Adrenal gland (tissue), 19 donors: ENCODE measurements around the gene POTEC. TPM values are rescaled to one million over a fixed set of nuclear protein-coding genes. Genes with fewer than 3 reads are reported as not detected.
"Not testable (repeated sequence)": the region's sequence is repeated elsewhere in the genome, so short reads cannot be mapped to it uniquely, and the experiment has no call there.

Experiments used
- DNase-seq, 7 donors: peaks; one replicate each; pipeline ENCODE4 v3.0.0-alpha.2; 2019 to 2020
- H3K27ac ChIP-seq, 5 donors: fragments of 200-600 bp; sonication (generic) in 4 of 5; 1 replicate in 3 of 5; 2 replicates in 2 of 5; pipeline versions ENCODE4 v1.5.1 to v1.8.0; 2016 to 2020; ENCODE audit warnings: mild to moderate bottlenecking in 1 of 5
- H3K27me3 ChIP-seq: fragments of 200-600 bp; 2 replicates; pipeline ENCODE4 v1.8.0; 2021
- H3K36me3 ChIP-seq, 2 donors: fragments of 200-600 bp; replicated peaks in 1 of 2; 1 replicate in 1 of 2; 2 replicates in 1 of 2; pipeline versions ENCODE4 v1.5.1 to v1.8.0; 2018 to 2022
- H3K4me1 ChIP-seq, 2 donors: fragments of 200-600 bp; replicated peaks in 1 of 2; 1 replicate in 1 of 2; 2 replicates in 1 of 2; pipeline versions ENCODE4 v1.5.1 to v1.8.0; 2018 to 2021
- H3K4me3 ChIP-seq, 4 donors: fragments of 200-600 bp; sonication (generic) in 3 of 4; one replicate each; pipeline ENCODE4 v1.5.1; 2016 to 2018
- H3K9me3 ChIP-seq, 3 donors: fragments of 200-600 bp; sonication (generic) in 1 of 3; replicated peaks in 1 of 3; 1 replicate in 2 of 3; 2 replicates in 1 of 3; pipeline versions ENCODE4 v1.5.1 to v1.8.0; 2016 to 2021
- POLR2A ChIP-seq, 2 donors: fragments of 450-650 bp; IDR thresholded peaks; one replicate each; pipeline ENCODE4 v1.6.1; 2017; ENCODE audit warnings: antibody characterized with exemption in 2 of 2, mild to moderate bottlenecking in 2 of 2, moderate library complexity in 1 of 2
- WGBS, 4 donors: extraction: QIAGEN DNeasy Blood & Tissue Kit in 2 of 4; methylation state at CpG; one replicate each; pipeline versions ENCODE4 v1.1.5 to v1.1.7; 2013 to 2017; 5-methylcytosine and 5-hydroxymethylcytosine counted together
- intact Hi-C, 2 donors: fragments of 100-400 bp; cut with DNase I; formaldehyde crosslinking; loops; one replicate each; pipeline versions ENCODE4 v1.14.1 to v1.15.0; 2022 to 2023
- long read RNA-seq, 10 donors: library from polyadenylated mRNA in 3 of 10; unstranded in 2 of 10; stranded (forward) in 1 of 10; transcript quantifications; one replicate each; pipeline ENCODE4 v2.0.0 and lab custom pipeline, GENCODE V29; 2021 to 2026
- polyA plus RNA-seq, 3 donors: library from polyadenylated mRNA; stranded (reverse); fragments of 200-250 nt in 2 of 3; fragments of 350-450 nt in 1 of 3; fragmentation: Illumina TruSeq in 1 of 3; extraction: RNeasy Lipid Tissue Mini Kit (QIAGEN cat#74804) in 1 of 3; gene quantifications; one replicate each; pipeline ENCODE4 v1.2.3, GENCODE V29; 2013 to 2014
- total RNA-seq, 9 donors: library from RNA; depleted of rRNA in 4 of 9; stranded (reverse); fragments of >200 nt in 4 of 9; fragments of 120-200 nt in 1 of 9; fragmentation: NEBNext Ultra II Directional in 1 of 9; extraction: Animal tissue kit (Norgen Biotek cat#: 25700) in 1 of 9; gene quantifications; one replicate each; pipeline versions ENCODE4 v1.1.0 to v1.2.4, GENCODE V29; 2013 to 2023
- TF ChIP-seq, protein P1 (sequence below), 6 experiments: fragments of 450-650 bp in 4 of 6; fragments of 200-600 bp in 2 of 6; sonication (generic) in 1 of 6; IDR thresholded peaks; 1 replicate in 5 of 6; 2 replicates in 1 of 6; pipeline versions ENCODE4 v1.5.1 to v1.8.0; 2016 to 2021; ENCODE audit warnings: antibody characterized with exemption in 6 of 6, mild to moderate bottlenecking in 2 of 6, moderate library complexity in 1 of 6
- donor health status: healthy with polysubstance abuse.
- donor health status: Bipolar disorder and iron deficiency.
- donor health status: DM: yes; HTN: yes; CAD: no.
- donor health status: DM: no; HTN: no; CAD: no.
- donor health status: DM: no; HTN: no; CAD: no.
- donor health status: DM: yes; HTN: yes; CAD: no.

The POTEC gene
- total RNA-seq (under 1 TPM in 1 of 9 donors, not detected in 8; 0.55 TPM), polyA plus RNA-seq (not detected)
- long read RNA-seq, donor 1 = 0 reads
- long read RNA-seq, donor 2 = 0 reads
- long read RNA-seq, donor 3 = 0 reads
- long read RNA-seq, donor 4 = 0 reads
- long read RNA-seq, donor 5 = 0 reads
- long read RNA-seq, donor 6 = 0 reads
- long read RNA-seq, donor 7 = 0 reads
- long read RNA-seq, donor 8 = 0 reads
- long read RNA-seq, donor 9 = 0 reads
- long read RNA-seq, donor 10 = 0 reads

DNA sequence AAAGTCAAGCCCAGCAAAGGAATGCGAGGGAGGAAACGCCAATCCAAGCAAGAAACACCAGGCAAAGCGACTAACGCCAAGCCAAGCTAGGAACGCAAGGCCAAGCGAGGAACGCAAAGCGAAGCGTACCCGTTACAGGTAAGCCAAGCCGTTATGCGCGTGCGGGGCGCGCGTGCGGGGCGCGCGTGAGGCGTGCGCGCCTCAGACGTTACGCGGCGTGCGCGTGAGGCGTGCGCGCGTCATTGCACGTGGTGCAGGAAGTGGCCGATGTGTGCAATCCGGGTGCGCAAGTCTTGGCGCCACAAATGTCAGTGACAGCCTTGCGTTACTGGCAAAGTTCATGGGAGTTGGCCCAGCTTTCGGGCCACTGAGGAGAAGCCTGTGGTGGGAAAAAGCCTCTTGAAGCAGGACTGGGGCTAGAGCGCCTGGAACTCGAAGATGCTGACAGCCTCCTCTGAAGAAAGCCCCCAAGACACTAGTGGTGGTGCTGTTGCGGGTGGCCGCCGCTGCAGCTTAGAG, at the start of gene POTEC:
TSS of gene POTEC (minus strand) at position 155 of the 519 bp plus-strand sequence. CDS start 454 bp downstream, outside the sequence.
- H3K4me1 ChIP-seq, DNase-seq, H3K4me3 ChIP-seq, H3K36me3 ChIP-seq, H3K9me3 ChIP-seq, H3K27me3 ChIP-seq, H3K27ac ChIP-seq, intact Hi-C loops: not testable (repeated sequence)
- 88 to 95% (median 93%) methylated on average over 37 to 44 of the region's 46 CpGs for WGBS, 4 donors

DNA sequence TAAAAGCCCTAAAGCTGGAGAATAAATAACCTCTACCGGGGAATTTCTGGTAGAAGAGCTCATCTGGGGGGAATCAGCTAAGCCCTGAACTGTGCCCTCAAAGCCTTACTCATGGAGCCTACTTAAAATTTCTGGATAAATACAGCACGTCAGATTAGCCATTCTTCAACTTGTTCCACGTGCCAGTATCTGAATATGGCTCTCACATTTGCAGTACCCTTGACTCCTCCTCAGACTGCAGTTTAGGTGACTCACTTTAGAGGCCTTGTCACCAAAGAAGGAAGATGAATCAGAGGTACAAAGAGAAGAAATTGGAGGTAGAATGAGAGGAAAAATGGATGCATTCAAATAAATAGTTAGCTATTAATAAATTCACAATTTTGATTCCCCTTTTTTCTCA, 34.6 kb upstream of the POTEC start:
- Histone ChIP-seq H3K36me3 (no peaks in the 10 kb centered on the region), H3K9me3 (no peaks in the 10 kb centered on the region), H3K27ac (no peak overlapping the region), H3K4me1 (no peaks in the 10 kb centered on the region), H3K27me3 (no peaks in the 10 kb centered on the region), H3K4me3 (no peak overlapping the region)
- intact Hi-C loops = no loop called here
- no peak for TF ChIP-seq POLR2A (IDR thresholded peaks at IDR 0.05)
- TF ChIP-seq, protein P1, sequence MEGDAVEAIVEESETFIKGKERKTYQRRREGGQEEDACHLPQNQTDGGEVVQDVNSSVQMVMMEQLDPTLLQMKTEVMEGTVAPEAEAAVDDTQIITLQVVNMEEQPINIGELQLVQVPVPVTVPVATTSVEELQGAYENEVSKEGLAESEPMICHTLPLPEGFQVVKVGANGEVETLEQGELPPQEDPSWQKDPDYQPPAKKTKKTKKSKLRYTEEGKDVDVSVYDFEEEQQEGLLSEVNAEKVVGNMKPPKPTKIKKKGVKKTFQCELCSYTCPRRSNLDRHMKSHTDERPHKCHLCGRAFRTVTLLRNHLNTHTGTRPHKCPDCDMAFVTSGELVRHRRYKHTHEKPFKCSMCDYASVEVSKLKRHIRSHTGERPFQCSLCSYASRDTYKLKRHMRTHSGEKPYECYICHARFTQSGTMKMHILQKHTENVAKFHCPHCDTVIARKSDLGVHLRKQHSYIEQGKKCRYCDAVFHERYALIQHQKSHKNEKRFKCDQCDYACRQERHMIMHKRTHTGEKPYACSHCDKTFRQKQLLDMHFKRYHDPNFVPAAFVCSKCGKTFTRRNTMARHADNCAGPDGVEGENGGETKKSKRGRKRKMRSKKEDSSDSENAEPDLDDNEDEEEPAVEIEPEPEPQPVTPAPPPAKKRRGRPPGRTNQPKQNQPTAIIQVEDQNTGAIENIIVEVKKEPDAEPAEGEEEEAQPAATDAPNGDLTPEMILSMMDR (IDR thresholded peaks at IDR 0.05) = no peak
- no peak for DNase-seq
- 31 to 39% (median 35%) methylated on average over 3 of the region's 3 CpGs for WGBS, 4 donors

DNA sequence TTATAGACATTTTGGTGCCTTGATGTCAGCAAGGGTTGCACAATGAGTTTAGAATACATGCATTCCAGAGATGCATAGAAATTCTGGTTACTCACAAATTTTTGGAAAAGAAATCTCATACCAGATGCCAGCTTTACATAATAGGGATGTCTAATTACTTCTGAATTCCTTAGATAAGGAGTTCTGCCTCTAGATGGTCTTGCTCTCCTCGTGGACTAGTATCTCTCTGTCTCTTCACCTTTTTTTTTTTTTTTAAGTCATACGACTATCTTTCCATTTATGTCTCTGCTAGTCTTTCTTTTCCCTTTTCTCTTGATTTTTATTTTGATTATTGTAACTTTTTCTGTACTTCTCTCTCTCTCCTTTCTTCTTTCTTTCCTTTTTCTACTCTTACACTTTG, 16.1 kb upstream of the POTEC start:
- intact Hi-C loops, H3K4me1 ChIP-seq, H3K9me3 ChIP-seq, DNase-seq, H3K4me3 ChIP-seq, H3K27me3 ChIP-seq, H3K36me3 ChIP-seq, H3K27ac ChIP-seq: not testable (repeated sequence)
- WGBS, 4 donors = 20 to 80% (median 44%) methylated on average over 1 to 2 of the region's 2 CpGs; no CpG with 5 or more reads in 1 of the 4 donors

DNA sequence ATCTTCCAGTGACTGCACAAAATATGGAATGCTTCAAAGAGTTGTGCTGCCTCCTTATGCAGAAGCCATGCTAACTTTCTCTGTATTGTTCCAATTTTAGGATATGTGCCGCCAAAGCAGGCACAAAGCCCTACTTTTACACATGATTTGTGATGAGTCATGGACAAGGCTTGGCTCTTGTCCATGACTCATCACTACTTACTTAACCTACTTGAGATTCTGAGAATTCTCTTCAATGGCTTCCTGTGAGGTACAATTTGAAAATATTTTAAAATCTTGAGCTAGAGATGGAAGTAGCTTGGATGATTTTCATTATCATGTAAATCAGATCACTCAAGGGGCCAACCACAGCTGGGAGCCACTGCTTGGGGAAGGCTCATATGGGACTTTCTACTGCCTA, 11.7 kb downstream of the POTEC start:
- H3K9me3 ChIP-seq, H3K27me3 ChIP-seq, intact Hi-C loops, H3K4me3 ChIP-seq, H3K36me3 ChIP-seq, H3K27ac ChIP-seq, H3K4me1 ChIP-seq, DNase-seq: not testable (repeated sequence)
- WGBS, 4 donors = 67 to 83% (median 75%) methylated on average over 1 of the region's 1 CpG; no CpG with 5 or more reads in 1 of the 4 donors

DNA sequence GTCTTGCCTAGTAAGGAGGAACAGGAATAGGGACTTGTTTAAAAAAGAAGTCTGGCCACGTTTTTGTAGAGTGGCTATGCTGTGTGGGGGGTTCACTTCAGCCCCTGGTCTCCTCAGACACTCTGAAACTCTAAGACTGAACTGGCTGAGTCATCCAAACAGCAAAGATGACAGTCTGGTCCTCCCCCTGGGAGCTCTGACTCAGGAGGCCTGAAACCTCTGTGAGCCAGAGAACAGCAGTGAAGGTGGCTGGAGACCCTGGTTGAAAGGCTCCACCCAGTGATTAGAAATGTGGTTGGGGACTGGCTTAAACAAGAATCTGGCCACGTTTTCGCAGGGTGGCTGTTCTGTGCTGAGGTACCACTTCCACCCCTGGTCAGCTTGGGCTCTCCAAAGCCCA, 32.7 kb downstream of the POTEC start:
- WGBS, 4 donors = 0 to 61% (median 38%) methylated on average over 1 to 3 of the region's 3 CpGs
- H3K4me3 ChIP-seq, DNase-seq, intact Hi-C loops, H3K4me1 ChIP-seq, H3K36me3 ChIP-seq, H3K27me3 ChIP-seq, H3K9me3 ChIP-seq, H3K27ac ChIP-seq: not testable (repeated sequence)

DNA sequence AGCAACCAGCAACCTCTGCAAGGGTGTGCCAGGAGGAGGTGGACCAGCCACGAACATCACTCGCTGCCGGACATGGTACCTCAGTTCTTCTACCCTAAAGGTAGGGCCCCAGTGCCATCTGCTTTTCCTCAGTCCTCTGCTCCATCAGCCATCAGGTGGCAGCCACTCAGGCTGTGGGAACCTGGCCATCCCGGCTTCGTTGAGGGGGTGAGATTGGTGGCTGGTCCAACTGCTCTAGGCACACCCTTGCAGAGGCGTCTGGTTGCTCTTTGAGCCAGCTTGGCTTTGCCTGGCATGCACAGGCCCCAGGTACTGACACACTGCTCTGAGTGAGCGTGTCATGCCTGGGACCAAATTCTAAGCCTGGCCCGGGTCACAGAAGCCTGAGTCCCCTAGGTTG, 39.7 kb downstream of the POTEC start:
- H3K9me3 ChIP-seq, H3K4me1 ChIP-seq, H3K36me3 ChIP-seq, DNase-seq, intact Hi-C loops, H3K4me3 ChIP-seq, H3K27me3 ChIP-seq, H3K27ac ChIP-seq: not testable (repeated sequence)
- 84 to 100% (median 91%) methylated on average over 1 to 7 of the region's 8 CpGs for WGBS, 4 donors

DNA sequence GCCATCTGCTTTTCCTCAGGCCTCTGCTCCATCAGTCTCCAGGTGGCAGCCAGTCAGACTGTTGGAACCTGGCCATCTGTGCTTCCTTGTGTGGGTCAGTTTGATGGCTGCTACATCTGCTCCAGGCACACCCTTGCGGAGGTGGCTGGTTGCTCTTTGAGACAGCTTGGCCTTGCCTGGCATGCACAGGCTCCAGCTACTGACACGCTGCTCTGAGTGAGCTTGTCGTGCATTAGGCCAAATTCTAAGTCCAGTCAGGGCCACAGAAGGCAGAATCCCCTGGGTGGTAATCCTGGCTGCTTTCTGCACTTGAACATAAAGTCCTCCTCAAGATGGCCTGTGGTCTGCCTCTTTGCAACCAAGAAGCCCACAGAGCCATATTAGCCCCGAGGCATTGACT, 41.5 kb downstream of the POTEC start:
- H3K27ac ChIP-seq, H3K4me3 ChIP-seq, DNase-seq, H3K9me3 ChIP-seq, intact Hi-C loops, H3K27me3 ChIP-seq, H3K4me1 ChIP-seq, H3K36me3 ChIP-seq: not testable (repeated sequence)
- WGBS, 4 donors = 77 to 91% (median 83%) methylated on average over 4 of the region's 4 CpGs; no CpG with 5 or more reads in 1 of the 4 donors

DNA sequence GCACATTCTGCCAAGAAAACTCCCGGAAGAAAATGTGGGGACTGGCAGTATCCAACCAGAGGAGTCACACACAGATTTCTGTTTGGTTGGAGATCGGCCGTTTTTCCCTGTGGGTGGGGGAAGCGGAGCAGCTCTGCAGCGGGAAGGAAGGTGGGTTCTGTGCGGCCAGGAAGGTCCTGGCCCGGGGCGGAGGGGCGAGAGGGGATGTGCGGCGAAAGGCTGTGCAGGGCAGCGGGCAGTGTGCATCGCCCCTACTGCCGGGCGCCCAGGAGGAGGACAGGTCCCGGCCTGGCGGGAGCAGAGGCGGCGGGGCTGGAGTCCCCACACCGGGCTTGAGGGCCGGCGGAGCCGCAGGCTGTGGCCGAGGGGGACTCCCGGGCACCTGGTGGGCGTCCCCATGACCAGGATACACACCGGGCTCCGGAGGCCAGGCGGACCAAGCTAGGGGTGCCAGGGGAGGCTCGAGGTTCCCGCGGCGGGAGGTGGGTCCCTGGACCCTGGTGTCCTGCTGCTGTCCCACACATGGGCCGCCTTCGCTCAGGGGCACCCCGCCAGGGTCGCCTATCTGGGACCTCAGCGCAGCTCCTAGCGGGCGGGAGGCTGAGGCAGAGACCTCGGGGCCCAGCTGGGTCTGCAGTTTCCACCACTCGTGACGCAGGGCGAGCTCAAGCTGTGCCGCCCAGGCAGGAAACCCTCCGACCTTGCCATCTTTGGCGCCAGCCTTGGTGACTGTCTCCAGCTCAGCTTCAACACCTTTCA, 54.0 kb downstream of the POTEC start:
- H3K27me3 ChIP-seq, intact Hi-C loops, H3K27ac ChIP-seq: not testable (repeated sequence)

DNA sequence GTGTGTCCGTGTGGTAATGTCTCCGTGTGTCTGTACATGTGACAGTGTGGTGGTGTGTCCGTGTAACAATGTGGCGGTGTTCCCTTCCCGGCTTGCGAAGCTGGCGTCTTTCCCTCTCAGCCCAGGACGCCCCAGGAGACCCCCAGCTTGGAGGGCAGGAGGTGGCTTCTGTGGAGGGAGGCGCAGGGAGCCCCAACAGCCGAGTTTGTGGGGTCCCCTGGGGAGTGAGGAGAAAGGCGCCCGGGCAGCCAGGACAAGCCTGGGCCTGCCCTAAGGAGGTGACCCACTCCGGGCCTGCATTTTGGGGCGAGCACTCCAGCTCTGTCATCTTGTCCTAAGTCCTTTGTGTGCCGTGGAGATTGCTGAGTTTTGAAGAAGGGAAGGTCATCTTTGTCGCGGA, 54.6 kb downstream of the POTEC start:
- H3K27me3 ChIP-seq, H3K4me1 ChIP-seq, H3K4me3 ChIP-seq, H3K36me3 ChIP-seq, DNase-seq, H3K9me3 ChIP-seq, H3K27ac ChIP-seq, intact Hi-C loops: not testable (repeated sequence)
- 88 to 91% (median 89%) methylated on average over 12 to 17 of the region's 17 CpGs for WGBS, 4 donors

More for the DNA sequence above, 54.0 kb downstream of the POTEC start:
- not testable (repeated sequence) for H3K9me3 ChIP-seq, H3K4me3 ChIP-seq, DNase-seq, H3K4me1 ChIP-seq, H3K36me3 ChIP-seq
- 64 to 84% (median 74%) methylated on average over 31 to 39 of the region's 47 CpGs for WGBS, 4 donors
